Stomach smooth muscle (tissue), 2 donors: ENCODE data around the gene ZPR1.

Source experiments
- H3K27ac ChIP-seq: one replicate; pipeline ENCODE4 v1.7.0; 2013; ENCODE audit warnings: mild to moderate bottlenecking, low read length, inconsistent platforms
- H3K27me3 ChIP-seq, 2 donors: one replicate each; pipeline ENCODE4 v1.7.0; 2013; ENCODE audit warnings: low read length in 2 of 2; ENCODE audit not compliant: insufficient read depth in 2 of 2, control insufficient read depth in 1 of 2
- H3K36me3 ChIP-seq, 2 donors: one replicate each; pipeline ENCODE4 v1.7.0; 2013; ENCODE audit warnings: low read length in 2 of 2; ENCODE audit not compliant: control insufficient read depth in 2 of 2, insufficient read depth in 2 of 2
- H3K4me1 ChIP-seq: one replicate; pipeline ENCODE4 v1.7.0; 2013; ENCODE audit warnings: low read length; ENCODE audit not compliant: control insufficient read depth, insufficient read depth
- H3K4me3 ChIP-seq, 2 donors: one replicate each; pipeline ENCODE4 v1.7.0; 2013; ENCODE audit warnings: low read length in 2 of 2
- H3K9ac ChIP-seq, 2 donors: one replicate each; pipeline ENCODE4 v1.7.0; 2013; ENCODE audit warnings: low read length in 2 of 2, mild to moderate bottlenecking in 1 of 2
- H3K9me3 ChIP-seq, 2 donors: one replicate each; pipeline ENCODE4 v1.7.0; 2013; ENCODE audit warnings: low read length in 2 of 2; ENCODE audit not compliant: control insufficient read depth in 2 of 2
- donor health status: healthy.
- donor health status: Pancreatic carcinoma.

Gene ZPR1

GRCh38 chr11:116830184-116830912 is 42.5 kb upstream of the ZPR1 start:
- no peaks in the 10 kb centered on the region for H3K36me3 ChIP-seq
- no peaks in the 10 kb centered on the region for H3K9me3 ChIP-seq
- H3K4me3 ChIP-seq, result no peak overlapping the region
- H3K4me1 ChIP-seq, result peaks cover 8% of the 10 kb centered on the region
- no peak overlapping the region for H3K27ac ChIP-seq
- no peaks in the 10 kb centered on the region for H3K27me3 ChIP-seq
- H3K9ac ChIP-seq, result no peak overlapping the region

GRCh38 chr11:116829525-116830183 is 41.8 kb upstream of the ZPR1 start, which contains the start of gene APOC3:
Gene APOC3, plus strand, starts transcription at chr11:116829907. Its CDS starts 676 bp downstream, at chr11:116830583.
- Histone ChIP-seq H3K27ac (no peak within 1 kb of the TSS), H3K36me3 (no peaks in the 10 kb centered on the region), H3K27me3 (no peaks in the 10 kb centered on the region), H3K4me3 (no peak within 1 kb of the TSS), H3K9me3 (no peaks in the 10 kb centered on the region), H3K9ac (no peak within 1 kb of the TSS), H3K4me1 (peaks cover 1% of the 10 kb centered on the region)

- no peaks in the 10 kb centered on the region for H3K36me3 ChIP-seq
- no peak overlapping the region for H3K4me3 ChIP-seq
These were observed 41.1 kb upstream of the ZPR1 start for GRCh38 chr11:116828632-116829524.

GRCh38 chr11:116827461-116827860 is 39.6 kb upstream of the ZPR1 start:
- Histone ChIP-seq H3K9ac (no peak overlapping the region), H3K4me3 (no peak overlapping the region), H3K27ac (no peak overlapping the region), H3K36me3 (no peaks in the 10 kb centered on the region), H3K4me1 (no peaks in the 10 kb centered on the region), H3K27me3 (no peaks in the 10 kb centered on the region), H3K9me3 (no peaks in the 10 kb centered on the region)

More at GRCh38 chr11:116828632-116829524, 41.1 kb upstream of the ZPR1 start:
- Histone ChIP-seq H3K4me1 (no peaks in the 10 kb centered on the region), H3K9me3 (no peaks in the 10 kb centered on the region), H3K9ac (no peak overlapping the region), H3K27me3 (no peaks in the 10 kb centered on the region), H3K27ac (no peak overlapping the region)

- no peaks in the 10 kb centered on the region for H3K36me3 ChIP-seq
These were observed 39.1 kb upstream of the ZPR1 start for GRCh38 chr11:116826751-116827431.

GRCh38 chr11:116825854-116826750 is 38.3 kb upstream of the ZPR1 start:
- no peaks in the 10 kb centered on the region for H3K27me3 ChIP-seq
- no peaks in the 10 kb centered on the region for H3K9me3 ChIP-seq
- no peaks in the 10 kb centered on the region for H3K4me1 ChIP-seq
- no peaks in the 10 kb centered on the region for H3K36me3 ChIP-seq
- no peak overlapping the region for H3K9ac ChIP-seq
- no peak overlapping the region for H3K4me3 ChIP-seq
- no peak overlapping the region for H3K27ac ChIP-seq

More at GRCh38 chr11:116826751-116827431, 39.1 kb upstream of the ZPR1 start:
- no peak overlapping the region for H3K9ac ChIP-seq
- no peaks in the 10 kb centered on the region for H3K4me1 ChIP-seq
- no peak overlapping the region for H3K4me3 ChIP-seq
- no peaks in the 10 kb centered on the region for H3K9me3 ChIP-seq
- no peak overlapping the region for H3K27ac ChIP-seq
- H3K27me3 ChIP-seq, result no peaks in the 10 kb centered on the region

GRCh38 chr11:116825434-116825833 is 37.6 kb upstream of the ZPR1 start:
- H3K4me1 ChIP-seq, result no peaks in the 10 kb centered on the region
- no peaks in the 10 kb centered on the region for H3K27me3 ChIP-seq
- H3K9me3 ChIP-seq, result no peaks in the 10 kb centered on the region
- no peak overlapping the region for H3K4me3 ChIP-seq
- H3K27ac ChIP-seq, result no peak overlapping the region
- H3K36me3 ChIP-seq, result no peaks in the 10 kb centered on the region
- no peak overlapping the region for H3K9ac ChIP-seq

GRCh38 chr11:116823031-116823843 is 35.4 kb upstream of the ZPR1 start, which contains the start of gene APOA4:
Gene APOA4, minus strand, starts transcription at chr11:116823304. Its CDS starts 113 bp downstream, at chr11:116823191.
- Histone ChIP-seq H3K4me3 (no peak within 1 kb of the TSS), H3K4me1 (no peaks in the 10 kb centered on the region), H3K27me3 (no peaks in the 10 kb centered on the region), H3K36me3 (no peaks in the 10 kb centered on the region), H3K9ac (no peak within 1 kb of the TSS), H3K27ac (no peak within 1 kb of the TSS), H3K9me3 (no peaks in the 10 kb centered on the region)

GRCh38 chr11:116822575-116822974 is 34.8 kb upstream of the ZPR1 start:
- no peak overlapping the region for H3K27ac ChIP-seq
- no peak overlapping the region for H3K9ac ChIP-seq
- no peaks in the 10 kb centered on the region for H3K9me3 ChIP-seq
- no peaks in the 10 kb centered on the region for H3K27me3 ChIP-seq
- H3K4me3 ChIP-seq, result no peak overlapping the region
- no peaks in the 10 kb centered on the region for H3K4me1 ChIP-seq
- H3K36me3 ChIP-seq, result no peaks in the 10 kb centered on the region
